ENCODE data around the gene ANKDD1A.

GRCh38 chr15:64926661-64927060 lies 15.0 kb downstream of the ANKDD1A start:
- TF ChIP-seq CTCF (IDR thresholded peaks at IDR 0.05) (no peak), POLR2A (IDR thresholded peaks at IDR 0.05) (no peak)
